ENCODE data around the gene SCFD2. TPM values are rescaled to one million over a fixed set of nuclear protein-coding genes. Genes with fewer than 3 reads are reported as not detected.

Gene SCFD2
- total and polyA plus RNA-seq, 2 experiments from 2014 or later, result 13.2 to 15.9 TPM

- Histone ChIP-seq H3K27ac (peak overlapping the region; percentile 59), H3K9me3 (ENCODE audit: low read depth) (no peaks in the 10 kb centered on the region), H3K27me3 (no peaks in the 10 kb centered on the region), H3K36me3 (no peaks in the 10 kb centered on the region), H3K4me1 (ENCODE audit: low read depth) (peaks cover 27% of the 10 kb centered on the region), H3K4me3 (no peak overlapping the region)
- DNase-seq (ENCODE audit: low read depth in 1 of 2, low spot score in 1 of 2), result peak; percentile 35 to 60
- no peak for TF ChIP-seq CTCF (IDR thresholded peaks at IDR 0.05; ENCODE audit: low read depth, low read length)
Observed at GRCh38 chr4:52957220-52957686, 408.6 kb downstream of the SCFD2 start.

- H3K27me3 ChIP-seq, result no peaks in the 10 kb centered on the region
- peaks cover 29% of the 10 kb centered on the region for H3K4me1 ChIP-seq (ENCODE audit: low read depth)
- TF ChIP-seq CTCF (IDR thresholded peaks at IDR 0.05; ENCODE audit: low read depth, low read length), result no peak
- H3K9me3 ChIP-seq (ENCODE audit: low read depth), result no peaks in the 10 kb centered on the region
- peak overlapping the region; percentile 59 for H3K27ac ChIP-seq
- H3K4me3 ChIP-seq, result no peak overlapping the region
- no peak for DNase-seq (ENCODE audit: low read depth in 1 of 2, low spot score in 1 of 2)
- H3K36me3 ChIP-seq, result no peaks in the 10 kb centered on the region
Observed at GRCh38 chr4:52956691-52957090, 409.2 kb downstream of the SCFD2 start.

- Histone ChIP-seq H3K4me1 (ENCODE audit: low read depth) (peaks cover 29% of the 10 kb centered on the region), H3K9me3 (ENCODE audit: low read depth) (no peaks in the 10 kb centered on the region), H3K4me3 (no peak overlapping the region), H3K36me3 (no peaks in the 10 kb centered on the region), H3K27me3 (no peaks in the 10 kb centered on the region), H3K27ac (no peak overlapping the region)
- no peak for TF ChIP-seq CTCF (IDR thresholded peaks at IDR 0.05; ENCODE audit: low read depth, low read length)
- no peak for DNase-seq (ENCODE audit: low read depth in 1 of 2, low spot score in 1 of 2)
Observed at GRCh38 chr4:52954560-52955170, 411.2 kb downstream of the SCFD2 start.

GRCh38 chr4:52952540-52952939, 413.3 kb downstream of the SCFD2 start:
- H3K27me3 ChIP-seq, result no peaks in the 10 kb centered on the region
- TF ChIP-seq CTCF (IDR thresholded peaks at IDR 0.05; ENCODE audit: low read depth, low read length), result no peak

GRCh38 chr4:52951016-52951415, 414.8 kb downstream of the SCFD2 start:
- H3K4me3 ChIP-seq, result no peak overlapping the region
- H3K9me3 ChIP-seq (ENCODE audit: low read depth), result no peaks in the 10 kb centered on the region
- no peaks in the 10 kb centered on the region for H3K27me3 ChIP-seq
- DNase-seq (ENCODE audit: low read depth in 1 of 2, low spot score in 1 of 2), result no peak
- peaks cover 28% of the 10 kb centered on the region for H3K4me1 ChIP-seq (ENCODE audit: low read depth)
- no peaks in the 10 kb centered on the region for H3K36me3 ChIP-seq
- no peak for TF ChIP-seq CTCF (IDR thresholded peaks at IDR 0.05; ENCODE audit: low read depth, low read length)
- no peak overlapping the region for H3K27ac ChIP-seq

More at GRCh38 chr4:52952540-52952939, 413.3 kb downstream of the SCFD2 start:
- Histone ChIP-seq H3K4me1 (ENCODE audit: low read depth) (peaks cover 25% of the 10 kb centered on the region), H3K4me3 (no peak overlapping the region), H3K36me3 (no peaks in the 10 kb centered on the region), H3K27ac (peak overlapping the region; percentile 57), H3K9me3 (ENCODE audit: low read depth) (no peaks in the 10 kb centered on the region)
- DNase-seq (ENCODE audit: low read depth in 1 of 2, low spot score in 1 of 2), result no peak

Measured in cardiac muscle cell (in vitro differentiated cells and primary cell).